Right ventricle myocardium superior (tissue), 1 donor: ENCODE data around the gene RABL2B. TPM values are rescaled to one million over a fixed set of nuclear protein-coding genes. Genes with fewer than 3 reads are reported as not detected.
"Not testable (repeated sequence)": the region's sequence is repeated elsewhere in the genome, so short reads cannot be mapped to it uniquely, and the experiment has no call there.

Experiments used
- ATAC-seq: fragments of 200-7000 bp; cut with Tn5 transposase; one replicate; pipeline ENCODE4 v1.9.1; 2020; ENCODE audit warnings: mild to moderate bottlenecking; ENCODE audit not compliant: poor library complexity
- DNase-seq: peaks from one replicate; pipeline ENCODE4 v3.0.0-alpha.2; 2020
- intact Hi-C: fragments of 100-400 bp; cut with DNase I; formaldehyde crosslinking; loops from one replicate; pipeline ENCODE4 v1.11.2; 2022
- total RNA-seq: library from RNA; stranded (reverse); fragmentation: NEBNext Ultra II Directional; extraction: Animal tissue kit (Norgen Biotek cat#: 25700); gene quantifications from one replicate; pipeline ENCODE4 v1.2.1, GENCODE V29; 2021
- donor health status: DM: no; HTN: yes; CAD: no; lungs with severe emphysema.

RABL2B gene
- total RNA-seq, 1 donor from 2014 or later = 9.7 TPM

DNA sequence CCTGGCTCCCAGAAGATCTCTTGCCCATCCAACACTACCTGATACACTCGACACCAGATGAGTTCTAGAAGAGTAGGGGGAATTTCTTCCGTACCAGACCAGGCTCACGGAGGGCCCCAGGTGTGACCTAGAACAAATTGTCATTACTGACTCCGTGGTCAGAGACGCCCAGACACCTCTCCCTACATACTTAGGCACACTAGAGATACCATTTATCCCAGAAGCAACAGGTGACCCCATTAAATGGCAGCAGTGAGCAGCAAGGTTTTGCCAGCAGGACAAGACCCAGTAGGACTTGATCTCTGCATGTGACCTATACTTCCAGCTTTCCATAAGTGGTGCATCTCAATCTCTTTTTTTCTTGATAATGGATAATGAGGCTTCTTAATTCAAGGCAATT is 42.7 kb downstream of the RABL2B start:
- intact Hi-C loops, DNase-seq: not testable (repeated sequence)

DNA sequence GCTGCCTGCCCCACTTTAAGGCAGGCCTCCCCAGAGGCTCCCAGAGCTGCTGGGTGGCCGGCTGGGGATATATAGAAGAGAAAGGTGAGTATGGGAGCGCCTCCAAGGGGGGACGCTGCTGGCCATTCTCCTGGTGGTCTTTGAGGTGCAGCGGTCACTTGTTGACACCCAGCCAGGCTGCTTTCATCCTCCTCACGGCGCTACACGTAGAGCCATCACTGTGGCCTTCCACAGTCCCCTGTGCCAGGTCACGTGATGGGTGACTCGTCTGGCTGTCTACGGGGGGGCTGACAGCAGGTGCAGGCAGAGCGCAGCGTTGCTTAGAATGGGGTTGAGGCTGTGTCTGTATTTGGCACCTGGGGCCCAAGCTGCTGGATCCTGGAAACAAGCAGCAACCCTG is 43.5 kb downstream of the RABL2B start:
- ATAC-seq (no peak), DNase-seq (no peak)
- intact Hi-C loops = no loop called here

More for the DNA sequence above, 42.7 kb downstream of the RABL2B start:
- not testable (repeated sequence) for ATAC-seq

DNA sequence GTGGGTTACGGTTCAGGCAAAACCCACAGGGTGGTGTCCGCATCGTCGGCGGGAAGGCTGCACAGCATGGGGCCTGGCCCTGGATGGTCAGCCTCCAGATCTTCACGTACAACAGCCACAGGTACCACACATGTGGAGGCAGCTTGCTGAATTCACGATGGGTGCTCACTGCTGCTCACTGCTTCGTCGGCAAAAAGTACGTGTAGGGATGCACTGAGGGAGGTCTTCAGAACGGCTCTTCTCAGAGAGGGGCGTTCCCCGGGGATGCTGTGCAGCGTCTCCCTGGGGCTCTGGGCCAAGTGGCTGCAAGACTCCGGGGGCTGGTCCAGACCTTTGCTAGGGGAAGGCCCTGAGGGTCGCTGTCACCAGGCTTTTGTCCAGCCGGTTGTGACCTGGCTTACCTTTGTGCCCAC is 44.2 kb downstream of the RABL2B start:
- DNase-seq = no peak
- ATAC-seq = no peak
- intact Hi-C loops = no loop called here

DNA sequence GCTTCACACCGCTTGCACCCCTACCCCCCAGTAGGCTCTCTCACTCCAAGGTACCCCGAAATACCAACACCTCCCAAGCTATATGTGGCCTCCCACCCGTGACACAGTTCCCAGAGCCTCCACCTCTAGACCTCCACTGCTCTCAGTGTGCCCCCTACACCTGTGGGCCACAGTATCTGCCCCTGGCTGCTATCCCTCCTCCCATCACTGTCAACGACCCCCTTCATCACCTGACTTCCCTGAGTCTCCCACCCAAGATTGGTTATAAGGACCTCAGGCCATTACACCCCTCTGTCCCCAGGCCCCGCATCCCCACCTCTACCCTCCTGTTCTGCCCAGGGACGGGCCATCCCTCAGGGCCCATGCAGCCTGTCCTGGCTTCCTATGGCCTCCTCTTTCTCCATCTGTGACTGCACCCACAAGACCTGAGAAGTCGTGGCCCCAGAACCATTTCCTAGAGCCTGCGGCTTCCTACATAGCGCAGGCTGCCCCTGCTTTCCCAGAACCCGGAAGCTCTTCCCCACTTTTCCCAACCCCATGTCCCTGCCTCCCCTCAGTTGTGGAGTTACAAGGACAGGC is 44.7 kb downstream of the RABL2B start:
- intact Hi-C loops = no loop called here
- ATAC-seq (no peak), DNase-seq (no peak)

DNA sequence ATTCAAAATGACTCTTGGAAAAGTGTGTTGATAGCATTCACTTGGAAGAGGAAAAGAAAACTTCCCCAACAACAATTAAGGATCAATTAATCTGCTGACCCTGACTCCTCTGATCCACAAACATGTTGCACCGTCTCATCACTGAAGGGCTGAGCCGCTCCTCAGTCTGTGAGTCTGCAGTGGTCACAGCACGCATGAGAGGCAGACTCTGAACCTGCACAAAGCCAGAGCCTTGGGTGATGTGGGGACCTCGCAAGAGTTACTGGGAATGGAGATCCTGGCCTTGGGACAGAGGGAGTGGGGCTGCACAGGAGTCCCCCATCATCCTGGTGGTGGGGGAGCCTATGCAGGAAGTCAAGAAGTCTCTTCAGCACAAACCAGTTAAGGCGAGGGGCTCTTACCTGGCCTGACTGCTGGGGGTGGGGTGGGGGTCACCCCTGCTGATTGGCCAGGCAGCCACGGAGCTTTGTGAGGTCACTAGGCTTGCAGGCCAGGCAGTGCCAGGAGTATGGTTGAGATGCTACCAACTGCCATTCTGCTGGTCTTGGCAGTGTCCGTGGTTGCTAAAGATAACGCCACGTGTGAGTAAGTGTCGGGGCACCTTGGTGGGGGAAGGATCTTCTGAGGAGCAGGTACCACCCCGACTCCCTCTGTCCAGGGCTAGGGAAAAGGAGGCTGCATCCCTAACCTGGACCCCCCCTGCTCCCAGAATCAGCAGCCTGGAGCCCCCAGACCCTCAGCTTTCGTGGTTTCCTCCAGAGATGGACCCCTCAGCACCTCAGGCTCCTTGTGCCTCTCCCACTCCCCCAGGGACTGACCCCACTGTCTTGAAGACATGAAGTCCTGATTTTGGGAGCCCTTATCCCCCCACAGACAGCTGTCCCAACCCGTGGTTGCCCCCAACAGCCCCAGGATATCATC is 45.4 kb downstream of the RABL2B start, which contains the start of gene ACR:
Gene ACR, plus strand, starts transcription at position 477 of the 921 bp plus-strand sequence. Its CDS starts 32 bp downstream, at position 509.
- ATAC-seq (no peak), DNase-seq (no peak)
- intact Hi-C loops = no loop called here

DNA sequence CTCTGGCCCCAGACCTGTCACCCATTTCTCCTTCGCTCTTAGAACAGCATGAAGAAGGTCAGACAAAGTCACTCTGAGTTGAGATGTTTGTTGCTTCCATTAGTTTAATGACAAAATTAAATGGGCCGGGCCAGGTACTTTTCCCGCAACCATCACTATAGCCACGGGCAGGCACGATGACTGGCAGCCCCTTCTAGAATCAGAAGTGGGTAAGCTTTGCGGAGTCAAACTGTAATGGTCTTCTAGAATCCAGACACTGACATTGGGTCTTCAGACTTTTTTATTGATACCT is 47.8 kb downstream of the RABL2B start:
- no peak for ATAC-seq
- no peak for DNase-seq
- intact Hi-C loops = no loop called here

DNA sequence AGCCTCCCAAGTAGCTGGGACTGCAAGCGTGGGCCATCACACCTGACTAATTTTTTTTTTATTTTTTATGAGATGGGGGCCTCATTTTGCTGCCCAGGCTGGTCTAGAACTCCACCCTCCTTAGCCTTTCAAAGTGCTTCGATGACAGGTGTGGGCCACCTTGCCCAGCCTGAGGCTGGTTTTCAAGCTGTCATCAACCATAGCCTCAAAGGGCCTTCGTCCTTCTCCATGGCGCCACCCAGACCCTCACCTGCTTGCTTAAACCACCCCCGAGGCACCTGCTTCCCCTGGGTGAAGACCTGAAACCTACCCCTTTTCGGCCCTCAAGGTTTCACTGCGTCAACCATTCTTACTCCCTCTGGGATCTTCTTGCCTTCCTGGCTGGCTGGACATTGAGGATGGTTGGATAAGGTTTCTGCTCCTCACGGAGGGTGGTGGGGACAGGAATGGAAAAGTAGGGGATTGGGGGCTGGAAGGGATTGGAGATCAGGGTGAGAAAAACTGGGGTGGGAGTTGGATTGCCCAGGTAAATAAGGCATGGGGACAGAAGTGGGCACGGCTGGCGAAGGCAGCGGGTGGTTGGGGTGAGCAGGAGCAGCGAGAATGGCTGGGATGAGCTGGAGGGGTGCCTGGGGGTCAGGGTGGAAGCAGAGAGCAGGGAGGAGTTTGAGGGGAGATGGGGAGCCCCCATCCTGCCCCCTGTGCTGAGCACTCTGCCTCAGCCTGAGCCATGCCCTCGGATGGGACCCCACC is 48.3 kb downstream of the RABL2B start:
- no peak for ATAC-seq

DNA sequence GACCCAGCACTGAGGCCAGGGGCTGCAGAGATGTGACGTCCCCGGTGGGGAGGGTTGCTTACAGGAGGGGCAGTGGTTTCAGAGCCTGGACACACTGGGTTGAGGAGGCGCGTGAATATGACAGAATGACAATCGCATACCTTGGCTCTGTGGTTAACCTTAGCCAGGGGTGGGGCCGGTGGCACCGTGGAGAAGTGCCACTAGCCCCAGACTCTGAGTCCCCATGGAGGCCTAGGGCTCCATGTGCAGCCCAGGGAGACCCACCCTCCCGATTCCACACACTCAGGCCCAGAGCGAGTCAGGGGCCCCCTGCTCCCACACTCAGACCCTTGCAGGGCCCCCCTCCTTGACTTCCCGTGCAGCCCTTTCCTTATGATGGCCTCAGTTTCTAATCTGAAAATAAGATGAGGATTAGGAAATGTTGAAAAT is 49.1 kb downstream of the RABL2B start:
- no peak for ATAC-seq
- intact Hi-C loops = no loop called here
- peak; percentile 27 for DNase-seq

More for the DNA sequence above, 48.3 kb downstream of the RABL2B start:
- intact Hi-C loops = no loop called here
- peak; percentile 11 for DNase-seq

DNA sequence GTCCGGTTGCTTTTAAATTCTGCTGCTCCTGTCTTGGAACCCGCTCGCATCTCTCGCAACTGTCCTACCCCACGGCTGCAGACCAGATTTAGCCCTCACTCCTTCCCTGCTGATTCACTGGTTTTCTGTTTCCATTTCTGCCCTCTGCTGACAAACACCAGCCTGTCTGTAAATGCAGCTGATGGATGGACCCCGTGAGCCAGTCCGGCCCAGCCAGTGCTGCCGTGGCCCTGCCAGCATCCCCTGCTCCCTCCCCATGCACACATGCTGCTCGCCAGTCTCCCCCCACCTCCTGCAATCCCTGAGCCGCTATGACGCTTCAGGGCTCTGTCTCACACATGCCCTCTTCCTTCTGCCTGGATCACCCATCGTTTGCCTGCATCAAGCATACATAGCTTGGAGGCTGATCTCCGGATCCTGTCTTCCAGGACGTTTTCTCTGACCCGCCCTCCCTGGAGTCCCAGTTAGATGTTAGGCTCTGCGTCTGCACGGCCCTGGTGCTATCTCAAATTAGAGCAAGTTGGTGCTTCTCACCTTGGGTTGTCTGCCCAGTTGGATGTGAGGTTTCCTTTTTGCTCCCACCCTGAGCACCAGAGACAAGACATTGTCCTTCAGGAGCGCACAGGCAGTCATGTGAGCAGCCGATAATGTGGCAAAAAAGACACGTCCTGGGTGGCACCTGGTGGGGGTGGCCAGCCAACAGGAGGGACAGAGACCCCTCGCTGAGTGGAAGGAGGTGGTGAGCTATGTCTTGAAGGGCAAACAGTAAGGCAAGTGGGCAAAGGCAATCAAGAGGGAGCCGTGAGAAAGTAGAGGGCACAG is 49.7 kb downstream of the RABL2B start:
- no peak for ATAC-seq
- intact Hi-C loops = no loop called here
- peak; percentile 33 for DNase-seq

DNA sequence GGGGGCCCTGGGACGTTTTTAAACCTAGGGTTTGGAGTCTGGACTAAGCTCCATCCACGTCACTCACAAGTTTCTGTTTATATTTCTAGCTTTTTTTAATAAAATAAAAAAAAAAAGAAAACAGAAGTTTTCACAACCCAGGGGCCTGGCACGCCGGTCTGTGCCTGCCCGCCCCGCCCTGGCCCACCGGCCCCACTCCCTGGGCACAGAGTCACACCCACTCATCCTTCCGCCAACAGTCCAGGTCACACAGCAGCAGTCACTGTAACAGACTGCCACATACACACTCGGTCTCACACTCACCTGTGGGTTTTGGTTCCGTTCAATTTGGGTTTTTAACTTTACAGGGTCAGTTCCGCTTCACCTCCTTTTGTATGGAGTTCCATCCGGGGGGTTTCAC is 50.8 kb downstream of the RABL2B start:
- ATAC-seq = no peak
- DNase-seq = no peak
- intact Hi-C loops = no loop called here

DNA sequence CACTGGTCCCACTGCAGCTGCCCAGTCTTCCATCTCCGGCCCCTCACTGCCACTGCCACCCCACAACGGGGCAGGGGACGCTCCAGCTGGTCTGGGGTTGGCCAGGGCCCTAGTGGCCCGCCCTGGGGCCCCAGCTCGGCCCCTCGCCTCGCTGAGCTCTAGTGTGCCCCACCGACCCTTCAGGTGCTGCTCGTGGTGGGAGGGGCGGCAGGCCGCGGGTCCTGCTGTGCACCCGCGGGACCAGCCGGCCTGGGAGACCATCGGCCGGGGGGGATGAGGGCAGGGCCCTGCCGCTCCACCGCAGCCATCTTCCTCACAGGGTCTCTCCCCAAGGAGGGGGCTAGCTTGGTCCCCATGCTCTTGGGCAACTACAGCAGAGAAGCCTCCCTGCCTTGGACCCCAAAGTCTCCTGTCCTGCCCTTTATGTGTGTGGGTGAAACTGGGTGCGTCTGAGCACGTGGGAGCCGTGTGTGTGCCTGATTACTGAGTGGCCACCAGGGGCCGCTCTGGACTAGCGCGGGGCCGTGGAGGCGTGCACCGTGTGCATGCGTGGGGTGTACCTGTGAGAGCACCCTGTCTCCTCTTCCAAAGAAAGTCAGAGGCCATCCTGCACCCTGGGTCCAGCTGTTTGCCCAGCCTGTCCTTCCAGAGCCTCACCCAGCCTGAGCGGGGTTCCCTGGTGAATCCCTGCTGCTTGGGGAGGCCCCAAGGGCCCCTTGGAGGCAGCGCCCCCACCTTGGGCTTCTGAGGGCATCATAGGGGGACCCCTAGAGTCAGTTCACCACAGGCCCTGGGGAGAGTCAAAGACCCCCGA is 51.4 kb downstream of the RABL2B start:
- ATAC-seq (peak; percentile 79), DNase-seq (peak; percentile 55)
- intact Hi-C loops = no loop called here

DNA sequence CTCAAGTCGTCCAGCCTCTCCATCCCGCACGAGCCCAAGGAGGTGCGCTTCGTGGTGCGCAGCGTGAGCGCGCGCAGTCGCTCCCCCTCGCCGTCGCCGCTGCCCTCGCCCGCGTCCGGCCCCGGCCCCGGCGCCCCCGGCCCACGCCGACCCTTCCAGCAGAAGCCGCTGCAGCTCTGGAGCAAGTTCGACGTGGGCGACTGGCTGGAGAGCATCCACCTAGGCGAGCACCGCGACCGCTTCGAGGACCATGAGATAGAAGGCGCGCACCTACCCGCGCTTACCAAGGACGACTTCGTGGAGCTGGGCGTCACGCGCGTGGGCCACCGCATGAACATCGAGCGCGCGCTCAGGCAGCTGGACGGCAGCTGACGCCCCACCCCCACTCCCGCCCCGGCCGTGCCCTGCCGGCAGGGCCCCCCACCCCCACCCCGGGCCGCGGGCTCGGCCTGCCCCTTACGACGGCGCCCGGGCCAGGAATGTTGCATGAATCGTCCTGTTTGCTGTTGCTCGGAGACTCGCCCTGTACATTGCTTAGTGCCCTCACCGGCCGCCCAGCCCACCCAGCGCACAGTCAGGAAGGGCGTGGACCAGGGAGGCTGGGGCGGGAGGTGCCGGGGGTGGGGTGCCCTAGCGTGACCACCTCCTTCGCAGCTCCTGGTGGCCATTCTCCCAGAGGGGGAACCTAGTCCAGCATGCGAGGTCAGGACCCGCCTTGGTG is 52.3 kb downstream of the RABL2B start:
- peak; percentile 17 for ATAC-seq
- peak; percentile 47 for DNase-seq
- intact Hi-C loops = no loop called here

DNA sequence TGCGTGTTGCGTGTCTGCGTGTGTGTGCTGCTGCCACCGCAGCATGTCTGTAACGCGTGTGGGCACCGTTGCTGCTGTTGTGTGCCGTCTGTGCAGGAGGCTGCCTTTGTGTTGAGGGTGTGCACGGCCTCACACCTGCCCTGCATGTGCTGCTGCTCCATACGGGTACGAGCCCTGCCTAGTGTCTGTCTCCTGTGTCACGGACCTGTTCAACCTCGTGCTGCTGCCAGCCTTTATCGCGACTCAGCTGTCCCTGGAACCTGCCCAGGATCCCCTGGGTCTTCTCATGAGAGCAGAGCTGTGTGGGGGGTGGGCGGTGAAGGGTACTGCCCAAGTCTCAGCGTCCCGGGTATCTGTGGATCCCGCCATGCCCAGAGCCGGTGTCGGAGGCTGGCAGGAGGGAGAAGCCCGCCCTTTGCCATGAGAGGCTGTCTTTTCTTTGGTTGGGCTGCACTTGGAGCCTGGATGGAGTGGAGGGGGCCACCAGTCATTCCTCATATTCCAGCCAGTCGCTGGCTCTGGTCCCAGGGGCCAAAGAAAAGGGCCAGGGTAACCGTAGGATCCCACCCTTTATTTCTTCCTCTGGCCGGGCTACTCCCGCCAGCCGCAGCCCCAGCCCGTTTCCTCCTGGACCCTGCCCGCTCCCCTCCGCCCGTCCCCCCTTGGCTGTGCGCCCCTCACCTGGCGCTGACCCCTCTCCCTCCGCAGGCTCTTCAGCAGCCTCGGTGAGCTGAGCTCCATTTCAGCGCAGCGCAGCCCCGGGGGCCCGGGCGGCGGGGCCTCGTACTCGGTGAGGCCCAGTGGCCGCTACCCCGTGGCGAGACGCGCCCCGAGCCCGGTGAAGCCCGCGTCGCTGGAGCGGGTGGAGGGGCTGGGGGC is 53.2 kb downstream of the RABL2B start:
- no peak for ATAC-seq
- intact Hi-C loops = no loop called here
- DNase-seq = peak; percentile 39

DNA sequence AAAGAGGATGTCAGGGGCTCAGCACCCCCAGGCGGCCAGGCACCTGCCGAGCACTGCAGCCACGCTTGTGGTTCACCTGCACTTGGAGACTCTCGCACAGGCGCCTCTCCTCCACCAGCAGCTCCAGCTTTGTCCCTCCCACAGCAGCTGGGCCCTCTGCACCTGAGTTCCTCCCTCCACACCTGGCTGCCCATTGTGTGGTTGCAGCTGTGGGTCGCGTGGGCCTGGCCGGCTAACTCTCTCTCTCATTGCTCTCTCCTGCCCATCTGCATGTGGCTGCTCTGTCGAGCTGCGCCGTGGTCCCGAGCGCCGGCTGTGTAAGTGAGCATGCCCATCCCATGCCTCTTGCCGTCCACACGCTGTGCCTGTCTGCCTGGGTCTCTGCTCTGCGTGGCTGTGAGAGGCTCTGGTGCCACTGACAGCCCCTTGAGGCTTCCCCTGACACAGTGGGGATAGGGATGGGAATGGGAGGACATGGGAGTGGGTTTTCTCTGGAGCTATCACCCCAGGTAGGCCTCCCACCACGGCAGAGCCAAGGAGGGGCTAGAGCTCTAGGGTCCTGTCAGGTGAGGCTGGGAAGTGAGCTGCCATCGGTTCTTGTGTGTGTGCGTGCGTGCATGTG is 53.9 kb downstream of the RABL2B start:
- DNase-seq = peak; percentile 28
- no peak for ATAC-seq
- intact Hi-C loops = no loop called here

DNA sequence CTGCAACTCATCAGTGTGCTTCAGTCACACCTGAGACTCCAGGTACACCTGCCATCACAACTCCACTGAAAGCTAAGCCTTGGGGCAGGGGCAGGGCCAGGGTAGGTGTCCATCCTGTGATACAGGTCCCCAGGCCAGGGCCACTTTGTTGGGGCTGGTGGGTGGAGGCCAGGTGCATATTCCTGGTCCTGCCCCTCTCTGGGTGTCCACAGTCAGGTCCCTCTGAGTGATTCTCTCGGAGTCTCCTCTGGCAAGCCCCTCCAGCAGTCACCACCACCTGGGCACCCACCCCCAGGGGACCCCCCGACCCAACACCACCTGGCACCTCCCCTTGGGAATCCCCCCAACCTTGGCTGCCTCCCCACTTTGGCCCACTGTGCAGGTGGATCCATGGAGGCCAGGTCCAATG is 54.9 kb downstream of the RABL2B start:
- ATAC-seq = no peak
- intact Hi-C loops = no loop called here
- peak; percentile 33 for DNase-seq
